GM12878 (cell line): Measurements from ENCODE around the gene SFT2D1. TPM values are rescaled to one million over a fixed set of nuclear protein-coding genes. Genes with fewer than 3 reads are reported as not detected.

Source experiments
- ASH2L ChIP-seq: fragments of 300-600, 200-600 bp; sonication (generic); IDR thresholded peaks from 2 replicates; pipeline ENCODE4 v1.6.1; 2017; ENCODE audit warnings: low read depth, mild to moderate bottlenecking, borderline replicate concordance
- FOS ChIP-seq: IDR thresholded peaks from 3 replicates; pipeline ENCODE4 v1.6.1; 2011; ENCODE audit warnings: borderline replicate concordance; ENCODE audit not compliant: insufficient read length; ENCODE audit errors: extremely low read depth
- HDGF ChIP-seq: fragments of 450-650 bp; IDR thresholded peaks from 2 replicates; pipeline ENCODE4 v1.6.1; 2016; ENCODE audit warnings: antibody characterized with exemption
- NFYA ChIP-seq: IDR thresholded peaks from 2 replicates; pipeline ENCODE4 v1.6.1; 2011; ENCODE audit warnings: low read depth, mild to moderate bottlenecking, low read length, improper control_type of control experiment, borderline replicate concordance
- NR2F1 ChIP-seq: fragments of 450-650 bp; conservative IDR thresholded peaks from 2 replicates; pipeline ENCODE4 v1.6.1; 2017; ENCODE audit warnings: mild to moderate bottlenecking
- POLR2A ChIP-seq: IDR thresholded peaks from 2 replicates; pipeline ENCODE4 v1.6.1; 2011; ENCODE audit warnings: low read depth, mild to moderate bottlenecking, low read length
- RAD51 ChIP-seq: fragments of 450-650 bp; IDR thresholded peaks from 2 replicates; pipeline ENCODE4 v1.6.1; 2016; ENCODE audit warnings: moderate library complexity, mild to moderate bottlenecking, inconsistent platforms
- polyA plus RNA-seq, 11 experiments: library from polyadenylated mRNA; depleted of rRNA in 4 of 11; unstranded in 6 of 11; stranded (reverse) in 5 of 11; fragments of >200 nt; fragmentation: Nextera tagmentation in 4 of 11; fragmentation: Illumina TruSeq in 1 of 11; extraction: Ambion mirVana in 4 of 11; extraction: Trizol in 1 of 11; gene quantifications; 1 replicate in 1 of 11; 2 replicates in 10 of 11; pipeline versions ENCODE4 v1.2.1 to v1.2.3, GENCODE V29; 2011 to 2016; ENCODE audit warnings: inconsistent platforms in 2 of 11, missing spikeins in 2 of 11, low read depth in 1 of 11
- total RNA-seq, 4 experiments: library from RNA; depleted of rRNA in 3 of 4; stranded (reverse); fragments of >200 nt in 3 of 4; fragmentation: Illumina TruSeq in 1 of 4; extraction: Trizol in 1 of 4; gene quantifications; 2 replicates each; pipeline versions ENCODE4 v1.2.1 to v1.2.3, GENCODE V29; 2013 to 2021
- TF ChIP-seq, protein P1 (sequence below): IDR thresholded peaks from 2 replicates; pipeline ENCODE4 v1.6.1; 2012; ENCODE audit warnings: low read depth, low read length, improper control_type of control experiment
- TF ChIP-seq, protein P2 (sequence below): fragments of 450-650 bp; IDR thresholded peaks from 2 replicates; pipeline ENCODE4 v1.6.1; 2017; ENCODE audit warnings: low read depth, mild to moderate bottlenecking, moderate library complexity
- TF ChIP-seq, protein P3 (sequence below): fragments of 450-650 bp; IDR thresholded peaks from 2 replicates; pipeline ENCODE4 v1.6.1; 2016; ENCODE audit warnings: mild to moderate bottlenecking, moderate library complexity, borderline replicate concordance
- TF ChIP-seq, protein P4 (sequence below): fragments of 450-650 bp; IDR thresholded peaks from 2 replicates; pipeline ENCODE4 v1.6.1; 2017; ENCODE audit warnings: mild to moderate bottlenecking, moderate library complexity

The SFT2D1 gene
- total and polyA plus RNA-seq, 10 of the 15 experiments (the other 5 are each of a cell fraction or from before 2014, with no cell fraction given), result 69.5 to 281 (median 124) TPM

DNA sequence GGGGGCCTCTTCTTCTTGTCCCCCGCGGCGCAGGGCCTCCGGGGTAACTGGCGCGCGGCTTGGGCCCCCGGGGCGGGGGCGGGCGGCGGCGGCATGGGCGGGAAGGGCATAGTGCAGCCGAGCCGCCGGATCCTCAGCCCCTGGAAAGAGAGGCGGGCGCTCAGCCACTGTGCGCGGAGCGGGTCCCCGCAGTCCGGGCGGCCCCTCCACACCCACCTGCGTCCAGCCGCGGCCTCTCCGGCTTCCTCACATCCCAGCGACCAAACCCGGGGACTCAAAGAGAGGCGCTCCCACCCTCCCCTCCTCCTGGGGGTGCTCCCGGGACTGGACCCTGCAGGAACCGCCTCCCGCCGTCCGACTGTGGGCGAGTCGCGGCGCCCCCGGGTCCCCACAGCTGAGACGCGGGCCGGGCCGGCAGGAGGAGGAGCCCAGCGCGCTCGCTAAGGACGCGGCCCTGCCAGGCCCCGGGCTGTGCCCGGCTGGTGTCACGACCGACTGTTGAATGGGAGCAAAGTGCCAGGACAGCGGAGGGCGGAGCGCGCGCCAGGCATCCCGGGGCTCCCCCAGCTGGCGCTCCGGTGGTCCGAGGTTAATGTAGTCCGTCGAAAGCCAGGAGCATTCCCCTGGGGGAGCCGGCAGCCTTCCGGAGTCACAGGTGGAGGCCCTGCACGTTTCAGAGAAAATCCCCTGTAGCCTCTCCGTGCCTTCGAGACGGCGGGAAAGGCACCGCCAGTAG, 34.1 kb downstream of the SFT2D1 start, which contains the start of gene PRR18 (continued):
- TF ChIP-seq, protein P1, sequence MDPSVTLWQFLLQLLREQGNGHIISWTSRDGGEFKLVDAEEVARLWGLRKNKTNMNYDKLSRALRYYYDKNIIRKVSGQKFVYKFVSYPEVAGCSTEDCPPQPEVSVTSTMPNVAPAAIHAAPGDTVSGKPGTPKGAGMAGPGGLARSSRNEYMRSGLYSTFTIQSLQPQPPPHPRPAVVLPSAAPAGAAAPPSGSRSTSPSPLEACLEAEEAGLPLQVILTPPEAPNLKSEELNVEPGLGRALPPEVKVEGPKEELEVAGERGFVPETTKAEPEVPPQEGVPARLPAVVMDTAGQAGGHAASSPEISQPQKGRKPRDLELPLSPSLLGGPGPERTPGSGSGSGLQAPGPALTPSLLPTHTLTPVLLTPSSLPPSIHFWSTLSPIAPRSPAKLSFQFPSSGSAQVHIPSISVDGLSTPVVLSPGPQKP, result no peak
- TF ChIP-seq NR2F1, result peak; percentile 52; the same call in 1 of the 2 replicates
- peak; percentile 52; the same call in 1 of the 2 replicates for TF ChIP-seq POLR2A
- TF ChIP-seq, protein P2, sequence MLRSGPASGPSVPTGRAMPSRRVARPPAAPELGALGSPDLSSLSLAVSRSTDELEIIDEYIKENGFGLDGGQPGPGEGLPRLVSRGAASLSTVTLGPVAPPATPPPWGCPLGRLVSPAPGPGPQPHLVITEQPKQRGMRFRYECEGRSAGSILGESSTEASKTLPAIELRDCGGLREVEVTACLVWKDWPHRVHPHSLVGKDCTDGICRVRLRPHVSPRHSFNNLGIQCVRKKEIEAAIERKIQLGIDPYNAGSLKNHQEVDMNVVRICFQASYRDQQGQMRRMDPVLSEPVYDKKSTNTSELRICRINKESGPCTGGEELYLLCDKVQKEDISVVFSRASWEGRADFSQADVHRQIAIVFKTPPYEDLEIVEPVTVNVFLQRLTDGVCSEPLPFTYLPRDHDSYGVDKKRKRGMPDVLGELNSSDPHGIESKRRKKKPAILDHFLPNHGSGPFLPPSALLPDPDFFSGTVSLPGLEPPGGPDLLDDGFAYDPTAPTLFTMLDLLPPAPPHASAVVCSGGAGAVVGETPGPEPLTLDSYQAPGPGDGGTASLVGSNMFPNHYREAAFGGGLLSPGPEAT, result no peak
- TF ChIP-seq, protein P3, sequence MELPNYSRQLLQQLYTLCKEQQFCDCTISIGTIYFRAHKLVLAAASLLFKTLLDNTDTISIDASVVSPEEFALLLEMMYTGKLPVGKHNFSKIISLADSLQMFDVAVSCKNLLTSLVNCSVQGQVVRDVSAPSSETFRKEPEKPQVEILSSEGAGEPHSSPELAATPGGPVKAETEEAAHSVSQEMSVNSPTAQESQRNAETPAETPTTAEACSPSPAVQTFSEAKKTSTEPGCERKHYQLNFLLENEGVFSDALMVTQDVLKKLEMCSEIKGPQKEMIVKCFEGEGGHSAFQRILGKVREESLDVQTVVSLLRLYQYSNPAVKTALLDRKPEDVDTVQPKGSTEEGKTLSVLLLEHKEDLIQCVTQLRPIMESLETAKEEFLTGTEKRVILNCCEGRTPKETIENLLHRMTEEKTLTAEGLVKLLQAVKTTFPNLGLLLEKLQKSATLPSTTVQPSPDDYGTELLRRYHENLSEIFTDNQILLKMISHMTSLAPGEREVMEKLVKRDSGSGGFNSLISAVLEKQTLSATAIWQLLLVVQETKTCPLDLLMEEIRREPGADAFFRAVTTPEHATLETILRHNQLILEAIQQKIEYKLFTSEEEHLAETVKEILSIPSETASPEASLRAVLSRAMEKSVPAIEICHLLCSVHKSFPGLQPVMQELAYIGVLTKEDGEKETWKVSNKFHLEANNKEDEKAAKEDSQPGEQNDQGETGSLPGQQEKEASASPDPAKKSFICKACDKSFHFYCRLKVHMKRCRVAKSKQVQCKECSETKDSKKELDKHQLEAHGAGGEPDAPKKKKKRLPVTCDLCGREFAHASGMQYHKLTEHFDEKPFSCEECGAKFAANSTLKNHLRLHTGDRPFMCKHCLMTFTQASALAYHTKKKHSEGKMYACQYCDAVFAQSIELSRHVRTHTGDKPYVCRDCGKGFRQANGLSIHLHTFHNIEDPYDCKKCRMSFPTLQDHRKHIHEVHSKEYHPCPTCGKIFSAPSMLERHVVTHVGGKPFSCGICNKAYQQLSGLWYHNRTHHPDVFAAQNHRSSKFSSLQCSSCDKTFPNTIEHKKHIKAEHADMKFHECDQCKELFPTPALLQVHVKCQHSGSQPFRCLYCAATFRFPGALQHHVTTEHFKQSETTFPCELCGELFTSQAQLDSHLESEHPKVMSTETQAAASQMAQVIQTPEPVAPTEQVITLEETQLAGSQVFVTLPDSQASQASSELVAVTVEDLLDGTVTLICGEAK, result no peak
- TF ChIP-seq ASH2L, result no peak
- no peak for TF ChIP-seq RAD51
- TF ChIP-seq, protein P4, sequence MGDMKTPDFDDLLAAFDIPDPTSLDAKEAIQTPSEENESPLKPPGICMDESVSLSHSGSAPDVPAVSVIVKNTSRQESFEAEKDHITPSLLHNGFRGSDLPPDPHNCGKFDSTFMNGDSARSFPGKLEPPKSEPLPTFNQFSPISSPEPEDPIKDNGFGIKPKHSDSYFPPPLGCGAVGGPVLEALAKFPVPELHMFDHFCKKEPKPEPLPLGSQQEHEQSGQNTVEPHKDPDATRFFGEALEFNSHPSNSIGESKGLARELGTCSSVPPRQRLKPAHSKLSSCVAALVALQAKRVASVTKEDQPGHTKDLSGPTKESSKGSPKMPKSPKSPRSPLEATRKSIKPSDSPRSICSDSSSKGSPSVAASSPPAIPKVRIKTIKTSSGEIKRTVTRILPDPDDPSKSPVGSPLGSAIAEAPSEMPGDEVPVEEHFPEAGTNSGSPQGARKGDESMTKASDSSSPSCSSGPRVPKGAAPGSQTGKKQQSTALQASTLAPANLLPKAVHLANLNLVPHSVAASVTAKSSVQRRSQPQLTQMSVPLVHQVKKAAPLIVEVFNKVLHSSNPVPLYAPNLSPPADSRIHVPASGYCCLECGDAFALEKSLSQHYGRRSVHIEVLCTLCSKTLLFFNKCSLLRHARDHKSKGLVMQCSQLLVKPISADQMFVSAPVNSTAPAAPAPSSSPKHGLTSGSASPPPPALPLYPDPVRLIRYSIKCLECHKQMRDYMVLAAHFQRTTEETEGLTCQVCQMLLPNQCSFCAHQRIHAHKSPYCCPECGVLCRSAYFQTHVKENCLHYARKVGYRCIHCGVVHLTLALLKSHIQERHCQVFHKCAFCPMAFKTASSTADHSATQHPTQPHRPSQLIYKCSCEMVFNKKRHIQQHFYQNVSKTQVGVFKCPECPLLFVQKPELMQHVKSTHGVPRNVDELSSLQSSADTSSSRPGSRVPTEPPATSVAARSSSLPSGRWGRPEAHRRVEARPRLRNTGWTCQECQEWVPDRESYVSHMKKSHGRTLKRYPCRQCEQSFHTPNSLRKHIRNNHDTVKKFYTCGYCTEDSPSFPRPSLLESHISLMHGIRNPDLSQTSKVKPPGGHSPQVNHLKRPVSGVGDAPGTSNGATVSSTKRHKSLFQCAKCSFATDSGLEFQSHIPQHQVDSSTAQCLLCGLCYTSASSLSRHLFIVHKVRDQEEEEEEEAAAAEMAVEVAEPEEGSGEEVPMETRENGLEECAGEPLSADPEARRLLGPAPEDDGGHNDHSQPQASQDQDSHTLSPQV, result no peak
- no peak for TF ChIP-seq HDGF
- TF ChIP-seq FOS, result no peak
- no peak for TF ChIP-seq NFYA
